Esophagus squamous epithelium (tissue), 5 donors: Measurements from ENCODE around the gene BABAM2. TPM values are rescaled to one million over a fixed set of nuclear protein-coding genes. Genes with fewer than 3 reads are reported as not detected.

Experiments used
- DNase-seq: peaks from one replicate; lab custom pipeline; 2025; lab: John Stamatoyannopoulos, UW
- H3K27ac ChIP-seq, 4 donors: fragments of 200-600 bp; sonication (generic); one replicate each; pipeline ENCODE4 v1.5.1; 2016 to 2019; ENCODE audit warnings: mild to moderate bottlenecking in 1 of 4
- H3K27me3 ChIP-seq, 4 donors: fragments of 200-600 bp; sonication (generic); 1 replicate in 3 of 4; 2 replicates in 1 of 4; pipeline versions ENCODE4 v1.5.1 to v1.6.0; 2017 to 2021; ENCODE audit warnings: antibody characterized with exemption in 1 of 4
- H3K36me3 ChIP-seq, 3 donors: fragments of 200-600 bp; sonication (generic); one replicate each; pipeline ENCODE4 v1.5.1; 2016 to 2019
- H3K4me1 ChIP-seq, 3 donors: fragments of 200-600 bp; sonication (generic); one replicate each; pipeline ENCODE4 v1.5.1; 2017 to 2019
- H3K4me3 ChIP-seq, 4 donors: fragments of 200-600 bp; sonication (generic); 1 replicate in 3 of 4; 2 replicates in 1 of 4; pipeline ENCODE4 v1.5.1; 2016 to 2019; ENCODE audit warnings: mild to moderate bottlenecking in 2 of 4, moderate library complexity in 1 of 4
- H3K9me3 ChIP-seq, 3 donors: fragments of 200-600 bp; sonication (generic); one replicate each; pipeline ENCODE4 v1.5.1; 2016 to 2019
- CTCF ChIP-seq, 6 experiments: fragments of 450-650 bp in 4 of 6; fragments of 200-600 bp in 2 of 6; sonication (generic) in 2 of 6; IDR thresholded peaks; one replicate each; pipeline ENCODE4 v1.5.1; 2016 to 2019; ENCODE audit warnings: antibody characterized with exemption in 6 of 6, mild to moderate bottlenecking in 4 of 6, moderate library complexity in 4 of 6
- POLR2A ChIP-seq, 4 donors: fragments of 450-650 bp; IDR thresholded peaks; one replicate each; pipeline ENCODE4 v1.6.1; 2017; ENCODE audit warnings: antibody characterized with exemption in 4 of 4, mild to moderate bottlenecking in 4 of 4, moderate library complexity in 3 of 4
- WGBS, 2 donors: methylation state at CpG; one replicate each; pipeline ENCODE4 v1.1.5; 2018; 5-methylcytosine and 5-hydroxymethylcytosine counted together
- intact Hi-C: fragments of 100-400 bp; cut with DNase I; formaldehyde crosslinking; loops from one replicate; pipeline ENCODE4 v1.15.0; 2022
- total RNA-seq, 4 donors: library from RNA; depleted of rRNA; stranded (reverse); fragments of >200 nt; gene quantifications; one replicate each; pipeline ENCODE4 v1.1.0, GENCODE V29; 2016
- donor health status: DM: yes; HTN: yes; CAD: no.

The BABAM2 gene
- total RNA-seq, 4 donors from 2014 or later = 16.6 to 28.3 (median 24.3) TPM

GRCh38 chr2:28346587-28346986 lies 456.1 kb downstream of the BABAM2 start:
- Histone ChIP-seq H3K4me3 (no peak overlapping the region), H3K27ac (peak overlapping the region in 3 of 4 donors; percentile 6 to 42 (median 7)), H3K36me3 (no peaks in the 10 kb centered on the region), H3K4me1 (peaks cover 24 to 59% (median 24%) of the 10 kb centered on the region in 3 donors), H3K27me3 (no peaks in the 10 kb centered on the region), H3K9me3 (no peaks in the 10 kb centered on the region)
- TF ChIP-seq CTCF (IDR thresholded peaks at IDR 0.05) (no peak), POLR2A (IDR thresholded peaks at IDR 0.05) (no peak)
- no CpG with 5 or more reads among the region's 6 CpGs for WGBS, 2 donors
- intact Hi-C loops = no loop called here
- DNase-seq = no peak

- Histone ChIP-seq H3K27ac (peak overlapping the region in 2 of 4 donors; percentile 6 to 49), H3K4me3 (no peak overlapping the region), H3K4me1 (peaks cover 18 to 58% (median 24%) of the 10 kb centered on the region in 3 donors), H3K27me3 (no peaks in the 10 kb centered on the region), H3K9me3 (no peaks in the 10 kb centered on the region), H3K36me3 (no peaks in the 10 kb centered on the region)
- TF ChIP-seq POLR2A (IDR thresholded peaks at IDR 0.05) = no peak
- TF ChIP-seq CTCF (IDR thresholded peaks at IDR 0.05) = no peak
- intact Hi-C loops = no loop called here
- DNase-seq = no peak
- WGBS, 2 donors = 60 to 95% methylated on average over 3 of the region's 6 CpGs
These were observed 456.7 kb downstream of the BABAM2 start for GRCh38 chr2:28347193-28347592.

- peak overlapping the region; percentile 21 to 49 (median 32) for H3K27ac ChIP-seq
- DNase-seq = no peak
- TF ChIP-seq CTCF (IDR thresholded peaks at IDR 0.05) (no peak), POLR2A (IDR thresholded peaks at IDR 0.05) (no peak)
These were observed 457.1 kb downstream of the BABAM2 start for GRCh38 chr2:28347596-28347995.

GRCh38 chr2:28348149-28348567 lies 457.6 kb downstream of the BABAM2 start:
- intact Hi-C loops = no loop called here
- peak overlapping the region; percentile 21 to 49 (median 32) for H3K27ac ChIP-seq
- WGBS, 2 donors = 54 to 66% methylated on average over 5 to 10 of the region's 10 CpGs
- no peak for DNase-seq
- peaks cover 13 to 56% (median 17%) of the 10 kb centered on the region in 3 donors for H3K4me1 ChIP-seq
- no peak for TF ChIP-seq CTCF (IDR thresholded peaks at IDR 0.05)
- TF ChIP-seq POLR2A (IDR thresholded peaks at IDR 0.05) = no peak
- H3K27me3 ChIP-seq = no peaks in the 10 kb centered on the region
- no peak overlapping the region for H3K4me3 ChIP-seq
- no peaks in the 10 kb centered on the region for H3K9me3 ChIP-seq
- no peaks in the 10 kb centered on the region for H3K36me3 ChIP-seq

More at GRCh38 chr2:28347596-28347995, 457.1 kb downstream of the BABAM2 start:
- Histone ChIP-seq H3K4me1 (peaks cover 16 to 58% (median 23%) of the 10 kb centered on the region in 3 donors), H3K9me3 (no peaks in the 10 kb centered on the region), H3K27me3 (no peaks in the 10 kb centered on the region), H3K4me3 (no peak overlapping the region), H3K36me3 (no peaks in the 10 kb centered on the region)
- 60 to 87% methylated on average over 6 to 7 of the region's 9 CpGs for WGBS, 2 donors
- intact Hi-C loops = no loop called here

GRCh38 chr2:28348921-28349320 lies 458.4 kb downstream of the BABAM2 start:
- intact Hi-C loops = no loop called here
- WGBS, 2 donors = 85 to 90% methylated on average over 9 to 11 of the region's 11 CpGs
- H3K4me1 ChIP-seq = peaks cover 12 to 49% (median 13%) of the 10 kb centered on the region in 3 donors
- no peak for DNase-seq
- H3K4me3 ChIP-seq = no peak overlapping the region
- peak overlapping the region in 1 of 4 donors; percentile 39 for H3K27ac ChIP-seq
- no peaks in the 10 kb centered on the region for H3K9me3 ChIP-seq
- H3K36me3 ChIP-seq = no peaks in the 10 kb centered on the region
- no peak for TF ChIP-seq CTCF (IDR thresholded peaks at IDR 0.05)
- no peak for TF ChIP-seq POLR2A (IDR thresholded peaks at IDR 0.05)
- no peaks in the 10 kb centered on the region for H3K27me3 ChIP-seq
